ENCODE data around the gene SLC26A2.

DNA sequence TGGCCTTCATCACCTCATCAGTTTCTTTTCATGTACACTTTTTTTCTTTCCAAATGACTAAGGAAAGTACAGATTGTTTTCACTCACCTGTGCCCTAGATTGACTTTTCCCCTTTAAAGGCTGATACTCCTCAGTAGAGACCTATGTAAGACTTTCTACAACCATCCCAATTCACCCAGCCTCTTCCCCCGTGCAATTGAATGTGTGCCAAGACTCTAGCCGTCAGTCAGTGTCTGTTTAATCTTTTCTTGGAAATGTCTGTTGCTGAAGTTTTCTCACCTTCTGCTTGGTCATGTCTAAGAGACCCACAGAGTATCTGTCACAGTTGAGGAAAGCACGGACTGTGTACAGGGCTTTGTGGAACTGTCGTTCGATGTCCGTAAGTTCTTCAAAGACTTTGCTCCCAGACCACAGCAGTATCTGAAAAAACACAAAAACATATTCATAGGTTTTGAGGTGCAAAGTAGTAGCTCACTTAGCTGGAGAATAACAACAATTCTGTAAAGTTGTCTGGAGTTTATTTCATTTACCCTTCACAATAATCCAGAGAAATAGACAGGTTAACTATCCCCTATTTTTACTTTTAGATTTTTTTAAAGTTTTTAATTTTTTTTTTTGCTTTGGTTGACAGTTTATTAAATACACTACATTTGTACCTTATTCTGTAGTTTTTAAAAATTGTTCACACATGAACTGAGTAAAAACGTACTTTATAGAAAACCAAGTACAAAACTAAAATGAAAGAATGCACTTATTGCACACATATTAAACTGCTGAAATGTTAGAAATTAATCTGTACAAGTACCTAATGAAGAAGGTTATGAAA lies 29.6 kb upstream of the SLC26A2 start:
- TF ChIP-seq, protein P1, sequence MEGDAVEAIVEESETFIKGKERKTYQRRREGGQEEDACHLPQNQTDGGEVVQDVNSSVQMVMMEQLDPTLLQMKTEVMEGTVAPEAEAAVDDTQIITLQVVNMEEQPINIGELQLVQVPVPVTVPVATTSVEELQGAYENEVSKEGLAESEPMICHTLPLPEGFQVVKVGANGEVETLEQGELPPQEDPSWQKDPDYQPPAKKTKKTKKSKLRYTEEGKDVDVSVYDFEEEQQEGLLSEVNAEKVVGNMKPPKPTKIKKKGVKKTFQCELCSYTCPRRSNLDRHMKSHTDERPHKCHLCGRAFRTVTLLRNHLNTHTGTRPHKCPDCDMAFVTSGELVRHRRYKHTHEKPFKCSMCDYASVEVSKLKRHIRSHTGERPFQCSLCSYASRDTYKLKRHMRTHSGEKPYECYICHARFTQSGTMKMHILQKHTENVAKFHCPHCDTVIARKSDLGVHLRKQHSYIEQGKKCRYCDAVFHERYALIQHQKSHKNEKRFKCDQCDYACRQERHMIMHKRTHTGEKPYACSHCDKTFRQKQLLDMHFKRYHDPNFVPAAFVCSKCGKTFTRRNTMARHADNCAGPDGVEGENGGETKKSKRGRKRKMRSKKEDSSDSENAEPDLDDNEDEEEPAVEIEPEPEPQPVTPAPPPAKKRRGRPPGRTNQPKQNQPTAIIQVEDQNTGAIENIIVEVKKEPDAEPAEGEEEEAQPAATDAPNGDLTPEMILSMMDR (conservative IDR thresholded peaks at IDR 0.05; ENCODE audit: low read depth in 2 of 2): no peak
- no peak for TF ChIP-seq POLR2AphosphoS5 (IDR thresholded peaks at IDR 0.05; ENCODE audit: low read depth)

All from GM23338 (cell line).